Measurements from ENCODE around the gene ZNF280C.

GRCh38 chrX:130166503-130166777 is 102.3 kb downstream of the ZNF280C start:
- TF ChIP-seq GATA2 (IDR thresholded peaks at IDR 0.05; ENCODE audit: low read depth, low read length) (no peak), GATA3 (IDR thresholded peaks at IDR 0.05; ENCODE audit: low read depth, low read length) (no peak)
